Fibroblast of skin of left biceps (primary cell): ENCODE data around the gene METAP2.
A peak's percentile ranks its signal among the peaks of the same experiment; 100 is the strongest.
"Not testable (repeated sequence)": the region's sequence is repeated elsewhere in the genome, so short reads cannot be mapped to it uniquely, and the experiment has no call there.

Experiments used
- DNase-seq, 2 experiments: peaks; one replicate each; pipeline ENCODE4 v3.0.0-alpha.2; 2013; ENCODE audit warnings: low read depth in 2 of 2

METAP2 gene

DNA sequence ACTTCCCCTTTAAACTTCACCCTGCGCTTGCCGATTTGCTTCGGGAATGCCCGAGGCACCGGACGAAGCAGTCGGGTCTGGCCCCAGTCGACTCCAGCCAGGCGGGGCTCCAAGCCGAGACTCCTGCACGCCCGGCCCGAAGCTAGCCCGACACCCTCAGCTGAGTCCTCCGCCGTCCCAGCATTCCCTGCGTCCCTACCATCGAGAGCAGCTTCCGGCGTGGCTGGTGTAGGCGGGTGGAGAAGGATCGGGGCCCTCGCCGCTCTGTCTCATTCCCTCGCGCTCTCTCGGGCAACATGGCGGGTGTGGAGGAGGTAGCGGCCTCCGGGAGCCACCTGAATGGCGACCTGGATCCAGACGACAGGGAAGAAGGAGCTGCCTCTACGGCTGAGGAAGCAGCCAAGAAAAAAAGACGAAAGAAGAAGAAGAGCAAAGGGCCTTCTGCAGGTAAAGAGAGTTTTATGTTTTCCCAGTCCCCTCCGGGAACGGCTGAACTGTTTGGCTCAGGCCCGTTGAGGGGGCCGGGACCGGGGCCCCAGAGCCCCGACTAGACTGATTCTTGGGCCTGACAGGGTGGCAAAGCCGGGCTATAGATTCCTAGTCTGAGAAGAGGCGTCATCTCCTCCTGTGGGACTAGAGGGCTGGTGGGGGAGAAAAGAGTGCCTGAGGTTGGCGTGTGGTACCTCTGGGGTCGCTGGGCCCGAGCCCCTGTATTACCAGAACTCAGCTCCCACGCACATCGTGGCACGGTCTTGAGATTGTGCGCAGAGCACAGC is at the start of gene METAP2:
METAP2 (plus strand) TSS at position 269 of the 776 bp plus-strand sequence; CDS start at position 297, 28 bp downstream.
- DNase-seq, result peak; percentile 86 to 88

DNA sequence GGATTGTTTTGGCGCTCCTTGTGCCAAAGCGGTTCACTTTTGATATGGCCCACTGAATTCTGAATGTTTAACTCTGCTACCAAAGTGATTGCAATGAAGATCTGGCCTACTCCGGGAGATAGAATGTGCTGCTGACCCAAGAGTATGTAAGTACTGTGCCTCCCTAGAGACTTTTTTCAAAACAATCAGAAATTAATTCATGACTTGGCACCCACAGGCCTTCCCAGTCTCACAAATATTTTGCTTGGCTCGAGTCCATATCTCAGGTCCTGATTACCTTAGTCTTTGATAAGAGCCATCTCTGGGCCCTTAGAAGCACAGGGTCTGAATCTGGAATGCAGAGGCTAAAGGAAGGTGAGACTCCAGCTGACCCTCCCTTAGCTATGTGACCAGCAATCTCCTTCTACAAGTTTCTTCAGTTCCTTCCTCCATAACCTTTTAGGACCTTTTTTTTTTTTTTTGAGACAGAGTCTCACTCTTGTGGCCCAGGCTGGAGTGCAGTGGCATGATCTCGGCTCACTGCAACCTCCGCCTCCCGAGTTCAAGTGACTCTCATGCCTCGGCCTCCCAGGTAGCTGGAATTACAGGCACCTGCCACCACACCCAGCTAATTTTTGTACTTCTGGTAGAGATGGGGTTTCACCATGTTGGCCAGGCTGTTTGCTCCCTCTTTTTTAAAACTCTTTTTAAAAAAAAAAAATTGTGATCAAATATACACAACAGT is 49.5 kb upstream of the METAP2 start:
- DNase-seq, result no peak

DNA sequence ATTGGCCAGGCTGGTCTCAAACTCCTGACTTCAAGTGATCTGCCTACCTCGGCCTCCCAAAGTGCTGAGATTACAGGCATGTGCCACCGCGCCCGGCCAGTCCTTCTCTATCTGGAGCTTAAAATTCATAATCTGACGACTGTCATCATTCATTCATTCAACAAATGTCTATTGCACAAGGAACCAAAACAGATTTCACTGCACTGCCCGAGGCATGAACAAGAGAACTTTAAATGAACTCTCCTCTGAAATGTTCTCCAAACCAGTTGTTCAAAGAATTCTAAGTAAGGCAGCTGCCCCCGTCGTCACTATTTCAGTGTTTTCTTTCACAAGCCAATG is 44.8 kb upstream of the METAP2 start:
- no peak for DNase-seq

DNA sequence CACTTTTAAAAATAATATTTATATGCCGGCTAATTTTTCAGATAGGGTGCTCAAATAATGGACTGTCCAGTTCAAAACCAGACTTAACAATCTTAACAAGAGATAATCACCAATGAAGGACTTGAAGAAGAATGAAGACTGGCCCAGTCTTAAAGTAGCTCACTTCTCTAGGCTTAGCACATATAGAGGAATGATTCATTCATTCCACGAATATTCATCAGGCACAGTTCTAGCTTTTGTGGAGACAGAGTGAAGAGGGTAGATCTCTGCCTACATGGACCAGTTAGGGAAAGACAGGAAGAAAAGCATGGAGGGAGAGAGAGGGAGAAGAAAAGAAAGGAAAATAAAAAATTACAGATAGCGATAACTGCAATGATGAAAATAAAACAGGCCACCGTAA is 42.8 kb upstream of the METAP2 start:
- no peak for DNase-seq

DNA sequence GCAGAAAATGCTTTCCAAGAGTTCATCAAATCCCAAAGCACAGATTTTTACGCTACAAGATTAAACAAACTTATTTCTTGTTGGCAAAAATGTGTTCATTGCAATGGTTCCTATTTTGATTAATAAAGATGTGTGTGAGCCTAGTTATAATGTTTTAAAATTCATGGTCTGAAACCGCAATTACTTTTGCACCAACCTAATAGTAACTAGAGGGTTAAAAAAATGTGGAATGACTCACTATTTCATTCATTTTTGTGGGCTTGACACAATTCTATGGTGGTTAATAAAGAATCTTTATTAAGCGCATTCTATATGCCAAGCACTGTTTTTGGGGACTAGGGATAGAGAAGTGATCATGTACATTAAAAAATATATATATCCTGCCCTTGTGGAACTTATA is 38.6 kb upstream of the METAP2 start:
- DNase-seq, result no peak

DNA sequence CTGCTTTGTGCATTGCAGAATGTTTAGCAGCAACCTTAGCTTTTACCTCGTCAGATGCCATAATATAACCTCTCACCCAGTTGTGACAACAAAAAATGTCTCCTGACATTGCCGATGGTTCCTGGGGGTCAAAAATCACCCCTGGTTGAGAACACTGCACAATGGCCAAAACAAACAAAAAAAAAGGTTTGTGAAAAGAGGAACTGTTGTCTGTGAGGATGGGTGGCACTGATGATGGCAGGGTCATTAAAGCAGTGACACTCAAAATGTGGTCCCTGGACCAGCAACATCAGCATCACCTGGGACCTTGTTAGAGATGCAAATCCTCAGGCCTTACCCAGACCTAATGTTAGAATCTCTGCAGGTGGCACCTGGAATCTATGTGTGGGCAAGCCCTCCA is 36.4 kb upstream of the METAP2 start:
- no peak for DNase-seq

DNA sequence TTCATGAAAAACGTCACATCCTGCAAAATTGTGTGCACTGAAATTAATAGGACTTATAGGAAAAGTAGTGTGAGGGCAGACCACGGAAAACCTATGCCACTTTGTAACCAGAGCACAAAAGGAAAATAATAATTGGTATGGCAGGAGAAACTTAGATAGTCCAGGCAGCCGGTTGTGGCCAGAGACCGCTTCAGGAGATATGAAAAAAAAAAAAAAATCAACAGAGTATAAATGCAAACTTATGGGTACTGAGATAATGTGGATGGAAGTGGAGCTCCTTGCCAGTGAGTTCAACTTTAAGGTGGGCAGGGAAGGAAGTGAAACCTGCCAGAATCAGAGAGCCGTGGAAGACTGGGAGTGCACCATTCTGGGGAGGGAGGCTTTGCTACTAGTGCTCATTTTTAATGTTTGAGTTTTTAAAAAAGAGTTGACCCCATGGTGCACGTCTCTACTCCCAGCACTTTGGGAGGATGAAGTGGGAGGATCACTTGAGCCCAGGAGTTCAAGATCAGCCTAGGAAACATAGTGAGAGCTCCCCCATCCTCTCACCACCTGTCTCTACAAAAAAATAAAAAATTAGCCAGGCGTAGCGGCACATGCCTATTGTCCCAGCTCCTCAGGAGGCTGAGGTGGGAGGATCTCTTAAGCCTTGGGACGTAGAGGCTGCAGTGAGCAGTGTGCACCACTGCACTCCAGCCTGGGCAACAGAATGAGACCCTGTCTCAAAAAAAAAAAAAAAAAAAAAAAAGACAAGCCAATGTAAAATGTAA is 34.3 kb upstream of the METAP2 start:
- DNase-seq, result no peak

DNA sequence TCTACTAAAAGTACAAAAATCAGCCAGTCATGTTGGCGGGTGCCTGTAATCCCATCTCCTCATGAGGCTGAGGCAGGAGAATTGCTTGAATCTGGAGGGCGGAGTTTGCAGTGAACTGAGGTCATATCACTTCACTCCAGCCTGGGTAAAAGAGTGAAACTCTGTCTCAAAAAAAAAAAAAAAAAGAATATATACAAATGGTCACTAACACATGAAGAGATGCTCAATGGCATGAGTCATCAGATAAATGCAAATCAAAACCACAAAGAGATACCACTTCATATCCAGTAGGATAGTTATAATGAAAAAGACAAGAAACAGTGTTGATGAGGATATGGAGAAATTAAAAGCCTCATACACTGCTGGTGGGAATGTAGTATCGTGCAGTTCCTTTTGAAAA is 33.6 kb upstream of the METAP2 start:
- DNase-seq, result peak; percentile 24 to 31

DNA sequence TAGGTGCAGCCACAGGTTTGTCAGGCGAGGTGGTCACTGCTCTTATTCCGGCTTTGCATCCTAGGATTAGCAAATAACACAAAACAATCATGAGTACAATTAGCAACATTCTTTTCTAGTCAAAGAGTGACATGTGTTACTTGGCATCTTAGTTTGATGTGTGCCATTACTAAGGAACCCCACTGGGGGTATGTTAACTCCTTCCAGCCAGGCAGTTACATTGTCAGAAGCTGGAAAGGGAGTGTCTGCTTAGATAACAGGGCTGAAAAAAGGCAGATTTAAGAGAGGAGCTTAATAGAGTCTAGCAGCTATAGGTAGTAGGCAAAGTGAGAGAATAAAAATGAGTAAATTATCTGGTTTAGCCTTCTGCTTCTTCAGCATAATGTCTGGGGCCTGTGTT is 30.5 kb upstream of the METAP2 start:
- DNase-seq, result no peak

DNA sequence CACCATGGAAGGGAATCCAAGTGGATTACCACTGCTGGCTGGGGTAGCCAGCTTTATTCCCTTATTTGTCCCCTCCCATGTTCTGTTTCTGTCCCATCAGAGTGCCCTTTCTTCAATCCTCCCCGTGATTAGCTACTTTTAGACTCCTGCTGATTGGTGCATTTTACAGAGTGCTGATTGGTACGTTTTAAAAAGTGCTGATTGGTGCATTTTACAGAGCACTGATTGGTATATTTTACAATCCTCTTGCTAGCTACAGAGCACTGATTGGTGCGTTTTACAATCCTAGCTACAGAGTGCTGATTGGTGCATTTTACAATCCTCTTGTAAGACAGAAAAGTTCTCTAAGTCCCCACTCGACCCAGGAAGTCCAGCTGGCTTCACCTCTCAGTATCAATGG is 28.9 kb upstream of the METAP2 start:
- not testable (repeated sequence) for DNase-seq

DNA sequence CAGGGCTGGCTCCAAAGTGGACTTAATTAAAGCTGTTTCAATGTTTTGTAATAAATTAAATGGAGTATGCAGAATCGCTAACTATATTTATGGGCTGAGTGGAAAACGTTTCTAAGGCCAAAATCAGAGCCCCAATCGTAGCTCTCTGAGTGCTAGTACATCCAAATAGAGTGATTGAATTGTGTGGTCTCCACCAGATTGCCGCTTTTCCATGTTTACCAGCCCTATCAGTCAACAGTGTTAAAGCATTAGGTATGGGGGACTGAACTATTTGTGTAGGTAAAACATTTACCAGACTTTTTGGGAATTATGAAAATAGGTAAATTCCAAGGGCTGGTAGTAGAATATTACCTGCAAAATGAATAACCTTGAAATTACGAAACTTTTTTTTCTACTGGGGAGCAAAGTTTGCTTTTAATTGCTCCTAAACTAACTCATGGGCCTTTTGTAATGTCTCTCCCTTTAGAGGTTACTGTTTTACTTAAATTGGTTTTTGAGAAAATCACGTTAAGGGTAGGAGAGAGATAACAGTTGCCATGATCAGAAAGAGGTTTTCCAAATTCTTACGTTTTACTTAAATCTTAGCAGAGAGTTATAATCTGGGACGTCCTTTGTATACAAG is 28.0 kb upstream of the METAP2 start:
- DNase-seq, result no peak

DNA sequence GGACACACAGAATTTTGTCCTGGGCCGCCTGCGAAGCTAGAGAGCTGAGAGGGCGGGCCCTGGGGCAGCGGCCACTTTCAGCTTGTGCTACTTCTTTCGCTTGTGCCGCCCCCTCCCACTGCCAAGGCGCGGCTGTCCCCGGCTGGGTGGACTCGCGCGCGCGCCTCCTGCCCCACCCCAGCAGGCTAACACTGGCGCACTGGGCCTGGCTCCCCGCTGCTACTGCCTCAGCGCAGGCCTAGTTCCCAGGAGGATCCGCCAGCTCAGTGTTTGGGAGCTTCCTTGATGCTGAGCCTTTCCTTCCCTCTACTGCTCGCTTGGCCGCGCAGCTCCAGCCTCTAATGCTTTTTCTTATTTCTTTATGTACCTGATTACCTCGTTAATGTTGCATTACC is 27.4 kb upstream of the METAP2 start:
- no peak for DNase-seq

DNA sequence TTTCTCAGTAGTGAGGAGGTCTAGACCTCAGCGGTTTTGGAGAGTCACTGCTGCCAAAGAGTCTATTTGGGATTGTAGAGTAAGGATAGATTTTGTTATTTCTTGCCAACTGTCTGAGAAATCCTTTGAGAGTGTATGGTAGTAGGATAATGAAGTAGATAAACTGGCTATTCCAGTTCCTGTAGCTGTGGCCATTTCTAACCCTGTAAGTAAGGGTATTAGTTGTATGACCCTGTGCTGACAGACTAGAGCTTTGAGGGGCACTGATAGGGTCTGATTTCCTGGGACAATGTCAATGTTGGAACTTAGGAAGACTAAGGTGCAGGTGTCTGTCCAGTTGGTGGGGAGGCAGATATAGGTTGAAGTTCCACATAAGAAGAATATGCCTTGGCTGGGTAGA is 24.3 kb upstream of the METAP2 start:
- not testable (repeated sequence) for DNase-seq

DNA sequence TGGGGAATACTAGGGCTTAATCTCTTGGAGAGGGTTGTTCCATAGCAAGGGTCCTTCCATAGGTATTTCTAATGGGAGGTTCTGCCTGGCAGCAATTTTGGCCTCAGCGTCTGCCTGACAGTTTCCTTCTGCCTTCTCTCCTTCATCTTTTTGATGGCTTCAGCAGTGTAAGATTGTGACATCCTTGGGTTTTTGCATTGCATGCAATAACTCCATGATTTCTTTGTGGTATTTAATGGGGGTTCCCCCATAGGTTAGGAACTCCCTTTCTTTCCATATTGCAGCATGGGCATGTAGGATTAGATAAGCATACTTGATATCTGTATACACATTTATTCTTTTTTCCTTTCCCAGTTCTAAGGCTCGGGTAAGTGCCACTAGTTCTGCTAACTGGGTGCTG is 21.5 kb upstream of the METAP2 start:
- DNase-seq, result not testable (repeated sequence)

DNA sequence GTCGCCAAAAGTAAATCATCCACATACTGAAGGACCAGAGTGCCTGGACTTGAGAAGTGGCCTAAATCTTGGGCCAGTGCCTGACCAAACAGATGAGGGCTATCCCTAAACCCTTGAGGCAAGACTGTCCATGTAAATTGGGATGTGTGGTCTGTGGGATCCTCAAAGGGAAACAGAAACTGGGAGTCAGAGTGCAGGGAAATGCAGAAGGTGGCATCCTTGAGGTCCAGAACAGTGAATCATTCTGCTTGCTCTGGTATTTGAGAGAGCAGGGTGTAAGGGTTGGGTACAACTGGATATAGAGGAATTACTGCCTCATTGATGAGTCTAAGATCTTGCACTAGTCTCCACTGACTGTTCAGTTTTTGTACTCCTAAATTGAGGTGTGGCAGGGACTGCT is 20.1 kb upstream of the METAP2 start:
- DNase-seq, result not testable (repeated sequence)

DNA sequence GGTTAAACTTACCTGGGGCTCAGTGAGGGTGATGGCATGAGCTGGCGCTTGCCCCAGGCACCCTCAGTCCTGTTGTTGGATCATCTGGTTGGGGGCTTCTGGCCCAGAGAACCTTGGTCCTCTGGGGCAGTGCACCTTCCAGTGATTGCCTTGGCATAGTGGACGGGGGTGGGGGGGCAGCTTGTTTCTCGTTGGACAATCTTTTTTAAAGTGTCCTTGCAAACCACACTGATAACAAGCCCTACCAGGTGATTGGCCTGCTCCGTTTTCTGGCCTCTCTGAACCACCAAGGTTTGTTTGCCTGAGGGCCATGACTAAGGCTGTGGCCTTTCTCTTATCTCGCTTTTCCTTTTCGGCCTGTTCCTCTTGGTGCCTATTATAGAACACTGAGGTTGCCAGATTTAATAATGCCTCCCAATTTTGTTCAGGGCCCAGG is 19.2 kb upstream of the METAP2 start:
- DNase-seq, result not testable (repeated sequence)

DNA sequence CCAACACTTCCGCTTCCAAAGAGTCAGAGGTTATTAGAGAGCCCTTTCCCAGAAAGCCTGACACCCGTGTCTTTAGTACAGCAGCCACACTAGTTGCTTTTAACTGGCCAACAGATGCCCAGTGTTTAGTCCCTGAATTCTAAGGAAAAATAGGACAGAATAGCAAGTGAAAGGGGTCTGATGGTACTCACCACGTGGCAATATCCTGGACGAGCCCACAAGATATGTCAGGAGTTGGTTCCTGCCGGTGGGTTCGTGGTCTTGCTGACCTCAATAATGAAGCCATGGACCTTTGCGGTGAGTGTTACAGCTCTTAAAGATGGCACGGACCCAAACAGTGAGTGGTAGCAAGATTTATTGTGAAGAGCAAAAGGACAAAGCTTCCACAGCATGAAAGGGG is 16.3 kb upstream of the METAP2 start:
- not testable (repeated sequence) for DNase-seq

DNA sequence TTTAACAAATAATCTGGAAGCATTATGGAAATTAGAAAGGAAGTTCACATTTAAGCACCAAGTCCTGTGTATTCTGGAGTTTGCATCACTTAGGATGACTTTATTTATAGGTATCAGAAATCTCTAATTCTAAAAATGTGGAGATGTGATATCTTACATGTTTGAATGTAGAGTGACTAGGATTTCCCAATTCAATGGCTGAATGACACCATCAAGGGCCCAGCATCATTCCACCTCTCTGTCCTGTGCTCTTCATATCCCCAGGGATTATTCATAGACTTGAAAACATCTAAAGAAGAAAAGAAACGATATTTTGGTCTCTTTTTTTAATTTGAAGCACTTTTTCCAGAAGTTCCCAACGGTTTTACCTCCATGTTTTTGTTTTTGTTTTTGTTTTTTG is 15.2 kb upstream of the METAP2 start:
- DNase-seq, result no peak

DNA sequence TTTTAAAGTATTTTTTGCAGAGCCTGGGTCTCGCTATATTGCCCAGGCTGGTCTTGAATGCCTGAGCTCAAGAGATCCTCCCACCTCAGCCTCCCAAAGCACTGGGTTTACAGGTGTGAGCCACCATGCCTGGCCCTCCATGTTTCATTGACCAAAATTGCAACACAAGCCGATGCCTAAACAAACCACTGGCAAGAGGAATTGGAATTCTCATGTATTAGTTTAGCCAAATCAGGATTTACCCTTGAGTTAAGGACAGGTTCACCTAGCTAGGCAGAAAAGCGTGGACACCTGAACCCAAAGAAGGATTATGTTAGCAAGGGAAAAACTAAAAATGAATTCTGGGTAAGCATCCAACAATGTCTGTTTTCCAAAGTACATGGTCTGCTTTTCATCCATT is 14.6 kb upstream of the METAP2 start:
- DNase-seq, result no peak

DNA sequence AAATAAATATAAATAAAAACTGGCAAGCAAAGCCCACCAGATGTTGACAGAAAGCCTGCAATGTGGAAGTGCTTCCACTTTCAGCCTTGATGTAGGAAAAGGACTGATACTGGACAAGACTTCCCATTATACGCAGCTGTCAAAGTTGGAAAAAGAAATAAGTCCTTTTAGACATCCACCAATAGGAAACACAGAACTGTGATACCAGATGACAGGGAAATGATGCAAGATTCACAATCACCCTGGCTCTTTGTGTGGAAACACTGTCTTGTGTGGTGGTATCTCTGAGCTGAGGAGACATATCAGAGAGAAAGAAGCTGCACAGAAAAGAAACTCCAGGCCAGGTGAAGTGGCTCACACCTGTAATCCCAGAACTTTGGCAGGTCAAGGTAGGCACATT is 13.8 kb upstream of the METAP2 start:
- DNase-seq, result no peak

DNA sequence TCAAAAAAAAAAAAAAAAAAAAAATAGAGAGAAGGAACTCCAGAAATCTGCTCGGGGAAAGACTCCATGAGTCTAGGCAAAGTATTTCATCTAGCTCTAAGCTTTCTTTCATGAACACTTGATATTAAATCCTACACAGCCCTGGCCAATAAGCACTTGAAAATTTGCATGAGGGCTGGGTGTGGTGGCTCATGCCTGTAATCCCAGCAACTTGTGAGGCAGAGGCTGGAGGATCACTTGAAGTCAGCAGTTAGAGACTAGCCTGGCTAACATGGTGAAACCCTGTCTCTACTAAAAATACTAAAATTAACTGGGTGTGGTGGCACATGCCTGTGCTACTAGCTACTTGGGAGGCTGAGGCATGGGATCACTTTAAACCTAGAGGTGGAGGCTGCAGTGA is 13.1 kb upstream of the METAP2 start:
- DNase-seq, result no peak

DNA sequence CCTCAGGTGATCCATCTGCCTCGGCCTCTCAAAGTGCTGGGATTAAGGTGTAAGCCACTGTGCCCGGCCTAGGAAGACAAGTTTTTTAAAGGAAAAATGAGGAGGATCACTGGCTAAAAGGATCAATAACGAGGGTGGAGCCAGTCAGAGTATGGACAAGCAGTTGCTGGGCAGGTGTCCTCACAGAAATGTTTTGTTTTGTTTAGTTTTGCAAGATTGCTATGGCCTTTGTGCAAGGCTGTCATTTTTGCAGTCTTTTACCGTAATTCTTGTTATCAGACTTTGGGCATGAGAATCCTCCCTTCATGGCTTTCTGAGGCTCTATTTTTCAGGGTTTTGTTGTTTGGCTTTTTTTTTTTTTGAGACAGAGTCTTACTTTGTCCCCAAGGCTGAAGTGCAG is 11.9 kb upstream of the METAP2 start:
- DNase-seq, result no peak
